HCT116 (cell line): ENCODE results near the gene COL23A1. TPM values are rescaled to one million over a fixed set of nuclear protein-coding genes. Genes with fewer than 3 reads are reported as not detected.

Experiments used
- ATAC-seq: fragments of 200-7000 bp; cut with Tn5 transposase; 2 replicates; pipeline ENCODE4 v1.9.1; 2020; ENCODE audit warnings: mild to moderate bottlenecking, moderate library complexity
- BruUV-seq: library from RNA; stranded (reverse); fragments of 400-500 nt; replicated peaks from 2 replicates; lab custom pipeline; 2021; lab: Mats Ljungman, UMichigan
- CTCF ChIA-PET: fragments of 300-600 bp; sonication (Branson Sonifier 250); formaldehyde crosslinking; loops from one replicate; lab custom pipeline; 2021; ENCODE audit warnings: antibody characterized with exemption; lab: Charles Lee
- POLR2A ChIA-PET: fragments of 300-600, 350-600 bp; sonication (Branson Sonifier 250); formaldehyde crosslinking; loops from one replicate; lab custom pipeline; 2021; ENCODE audit warnings: antibody characterized with exemption; lab: Charles Lee
- RAD21 ChIA-PET, 2 experiments: fragments of 300-600 bp; sonication (Branson Sonifier 250); formaldehyde crosslinking; loops; one replicate each; lab custom pipeline; 2023; ENCODE audit warnings: low total read pairs in 2 of 2; ENCODE audit not compliant: uncharacterized antibody in 2 of 2, unreplicated experiment in 2 of 2, low non-redundant PET in 1 of 2; lab: Charles Lee
- DNase-seq: peaks from one replicate; pipeline ENCODE4 v3.0.0-alpha.2; 2010; ENCODE audit warnings: low read depth, low spot score
- H2AFZ ChIP-seq: fragments of 200-600 bp; shearing (Covaris generic), sonication (generic); 2 replicates; pipeline ENCODE4 v1.6.1; 2017; ENCODE audit warnings: low read depth, mixed run types, mixed read lengths, antibody characterized with exemption, low read length; ENCODE audit not compliant: poor library complexity, severe bottlenecking
- H3K27ac ChIP-seq: 2 replicates; pipeline ENCODE4 v1.5.1; 2012; ENCODE audit warnings: low read depth, low read length
- H3K27me3 ChIP-seq: fragments of 200-600 bp; sonication (generic); 2 replicates; pipeline ENCODE4 v1.6.1; 2016; ENCODE audit warnings: mixed run types, low read length, mixed read lengths; ENCODE audit not compliant: insufficient read depth
- H3K36me3 ChIP-seq, 2 experiments: fragments of 200-500 bp in 1 of 2; fragments of 200-600 bp in 1 of 2; sonication (Bioruptor generic) in 1 of 2; sonication (generic) in 1 of 2; 2 replicates each; pipeline versions ENCODE4 v1.5.1 to v1.6.1; 2014 to 2016; ENCODE audit warnings: low read length in 2 of 2, inconsistent platforms in 1 of 2, mixed read lengths in 1 of 2, mixed run types in 1 of 2; ENCODE audit not compliant: insufficient read depth in 2 of 2, control insufficient read depth in 1 of 2
- H3K4me1 ChIP-seq, 2 experiments: fragments of 200-600 bp in 1 of 2; sonication (generic) in 1 of 2; 2 replicates each; pipeline versions ENCODE4 v1.5.1 to v1.6.1; 2012 to 2017; ENCODE audit warnings: low read length in 2 of 2, inconsistent platforms in 1 of 2, mild to moderate bottlenecking in 1 of 2, mixed read lengths in 1 of 2, mixed run types in 1 of 2, moderate library complexity in 1 of 2; ENCODE audit not compliant: insufficient read depth in 2 of 2, control insufficient read depth in 1 of 2
- H3K4me2 ChIP-seq: fragments of 200-600 bp; sonication (generic); 2 replicates; pipeline ENCODE4 v1.6.1; 2017; ENCODE audit warnings: mixed run types, low read length, mixed read lengths
- H3K4me3 ChIP-seq, 2 experiments: fragments of 200-600 bp in 1 of 2; sonication (generic) in 1 of 2; replicated peaks in 1 of 2; 2 replicates each; pipeline ENCODE4 v1.5.1; 2011 to 2016; ENCODE audit warnings: low read length in 2 of 2, control low read depth in 1 of 2, low read depth in 1 of 2, mild to moderate bottlenecking in 1 of 2, mixed read lengths in 1 of 2, mixed run types in 1 of 2
- H3K79me2 ChIP-seq: fragments of 200-600 bp; sonication (generic); 2 replicates; pipeline ENCODE4 v1.6.1; 2017; ENCODE audit warnings: mild to moderate bottlenecking, mixed run types, low read length, moderate library complexity, mixed read lengths; ENCODE audit not compliant: insufficient read depth
- H3K9ac ChIP-seq: fragments of 200-600 bp; sonication (generic); 2 replicates; pipeline ENCODE4 v1.6.1; 2016; ENCODE audit warnings: low read length, mixed read lengths
- H3K9me2 ChIP-seq: fragments of 200-600 bp; sonication (generic), shearing (Covaris generic); 2 replicates; pipeline ENCODE4 v1.6.1; 2017; ENCODE audit warnings: mixed run types, mild to moderate bottlenecking, moderate library complexity; ENCODE audit not compliant: insufficient read depth
- H3K9me3 ChIP-seq, 2 experiments: fragments of 200-500 bp in 1 of 2; fragments of 200-600 bp in 1 of 2; sonication (Bioruptor generic) in 1 of 2; sonication (generic) in 1 of 2; 2 replicates each; pipeline ENCODE4 v1.6.1; 2014 to 2017; ENCODE audit warnings: low read length in 2 of 2, mixed read lengths in 2 of 2, inconsistent platforms in 1 of 2, low read depth in 1 of 2, mild to moderate bottlenecking in 1 of 2, mixed run types in 1 of 2, moderate library complexity in 1 of 2; ENCODE audit not compliant: control insufficient read depth in 1 of 2, insufficient read depth in 1 of 2
- H4K20me1 ChIP-seq: fragments of 200-600 bp; sonication (generic), shearing (Covaris generic); 2 replicates; pipeline ENCODE4 v1.6.1; 2017; ENCODE audit warnings: mixed run types, mild to moderate bottlenecking, moderate library complexity; ENCODE audit not compliant: insufficient read depth
- CBX3 ChIP-seq: IDR thresholded peaks from 2 replicates; pipeline ENCODE4 v1.6.1; 2012; ENCODE audit warnings: low read depth
- CTCF ChIP-seq, 3 experiments: fragments of 200-600 bp in 1 of 3; sonication (generic) in 1 of 3; IDR thresholded peaks in 2 of 3; conservative IDR thresholded peaks in 1 of 3; 2 replicates each; pipeline ENCODE4 v1.5.1; 2012 to 2017; ENCODE audit warnings: low read depth in 2 of 3, low read length in 2 of 3, antibody characterized with exemption in 1 of 3, borderline replicate concordance in 1 of 3, control low read depth in 1 of 3, mild to moderate bottlenecking in 1 of 3, mixed read lengths in 1 of 3, mixed run types in 1 of 3, moderate library complexity in 1 of 3; ENCODE audit not compliant: insufficient read depth in 1 of 3
- EZH2phosphoT487 ChIP-seq: fragments of 200-600 bp; IDR thresholded peaks from 2 replicates; pipeline ENCODE4 v1.6.1; 2018; ENCODE audit warnings: antibody characterized with exemption, borderline replicate concordance
- FOSL1 ChIP-seq: IDR thresholded peaks from 2 replicates; pipeline ENCODE4 v1.6.1; 2012; ENCODE audit warnings: low read depth
- JUND ChIP-seq: IDR thresholded peaks from 2 replicates; pipeline ENCODE4 v1.6.1; 2012
- POLR2A ChIP-seq: IDR thresholded peaks from 2 replicates; pipeline ENCODE4 v1.7.0; 2011; ENCODE audit warnings: borderline replicate concordance; ENCODE audit not compliant: insufficient read depth, insufficient read length; ENCODE audit errors: extremely low read depth
- RAD21 ChIP-seq: IDR thresholded peaks from 2 replicates; pipeline ENCODE4 v1.6.1; 2012; ENCODE audit warnings: low read depth, mild to moderate bottlenecking
- REST ChIP-seq: IDR thresholded peaks from 2 replicates; pipeline ENCODE4 v1.6.1; 2012; ENCODE audit warnings: low read depth
- SIN3A ChIP-seq: IDR thresholded peaks from 2 replicates; pipeline ENCODE4 v1.6.1; 2012; ENCODE audit warnings: low read depth
- YY1 ChIP-seq: IDR thresholded peaks from 2 replicates; pipeline ENCODE4 v1.6.1; 2011; ENCODE audit warnings: low read length, low read depth, moderate library complexity, mild to moderate bottlenecking; ENCODE audit not compliant: insufficient replicate concordance; ENCODE audit errors: extremely low read depth
- ZNF274 ChIP-seq: fragments of 200-500 bp; sonication (Bioruptor generic); IDR thresholded peaks from 2 replicates; pipeline ENCODE4 v1.6.1; 2014; ENCODE audit warnings: mild to moderate bottlenecking, low read depth, low read length, inconsistent platforms
- intact Hi-C: fragments of 100-400 bp; cut with micrococcal nuclease; formaldehyde crosslinking; loops from 2 replicates; pipeline ENCODE4 v1.10.0; 2022
- total RNA-seq: library from RNA; stranded (reverse); gene quantifications from one replicate; pipeline ENCODE4 v1.2.1, GENCODE V29; 2021; ENCODE audit not compliant: unreplicated experiment

COL23A1 gene
- total RNA-seq, 1 experiment from 2014 or later, result not detected

GRCh38 chr5:178462816-178463215, 127.4 kb downstream of the COL23A1 start:
- H3K4me3 ChIP-seq, result no peak overlapping the region
- BruUV-seq, result no TSS peak
- no peak overlapping the region for H3K27ac ChIP-seq
- no peak overlapping the region for H3K4me2 ChIP-seq
- H2AFZ ChIP-seq, result no peak overlapping the region
- DNase-seq (no peak), ATAC-seq (no peak)
- no peaks in the 10 kb centered on the region for H3K79me2 ChIP-seq
- TF ChIP-seq RAD21 (no peak), CBX3 (no peak), YY1 (no peak), POLR2A (no peak), FOSL1 (no peak), CTCF (IDR thresholded peaks at IDR 0.05 in 2 of 3, conservative IDR thresholded peaks at IDR 0.05 in 1 of 3; ENCODE audit: borderline replicate concordance in 1 of 3, insufficient read depth in 1 of 3, low read depth in 2 of 3, low read length in 2 of 3) (no peak), ZNF274 (no peak), SIN3A (no peak), JUND (no peak), REST (no peak), EZH2phosphoT487 (no peak)
- no peaks in the 10 kb centered on the region for H3K9me3 ChIP-seq
- no peak overlapping the region for H3K9ac ChIP-seq
- no peaks in the 10 kb centered on the region for H3K36me3 ChIP-seq
- no peaks in the 10 kb centered on the region for H3K9me2 ChIP-seq
- RAD21 ChIA-PET, result no interaction called here
- H3K4me1 ChIP-seq, result peaks cover 0 to 3% of the 10 kb centered on the region in 2 experiments; a peak in 1 of 4 replicates
- intact Hi-C loops, result no loop called here
- H3K27me3 ChIP-seq, result no peaks in the 10 kb centered on the region
- CTCF ChIA-PET, result no interaction called here
- no peaks in the 10 kb centered on the region for H4K20me1 ChIP-seq
- POLR2A ChIA-PET, result no interaction called here
